ENCODE measurements around the gene MARS1.

DNA sequence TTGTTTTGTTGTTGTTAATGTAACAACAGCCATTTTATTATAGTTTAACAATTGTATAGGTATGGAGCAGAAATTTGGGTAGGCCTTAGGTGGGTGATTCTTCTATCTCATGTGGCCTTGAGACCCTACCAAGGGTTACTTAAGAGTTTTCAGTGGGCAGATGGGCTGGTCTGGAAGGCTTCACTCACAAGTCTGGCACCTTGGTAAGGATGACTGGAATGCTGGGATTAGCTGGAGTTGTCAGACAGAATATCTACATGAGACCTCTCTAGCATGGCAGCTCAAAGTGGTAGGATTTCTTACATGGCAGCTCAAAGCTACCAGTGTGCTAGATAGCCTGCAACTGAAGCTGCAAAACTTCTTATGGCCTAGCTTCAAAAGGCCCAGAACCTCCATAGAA, 2.2 kb upstream of the MARS1 start:
- TF ChIP-seq, protein P1, sequence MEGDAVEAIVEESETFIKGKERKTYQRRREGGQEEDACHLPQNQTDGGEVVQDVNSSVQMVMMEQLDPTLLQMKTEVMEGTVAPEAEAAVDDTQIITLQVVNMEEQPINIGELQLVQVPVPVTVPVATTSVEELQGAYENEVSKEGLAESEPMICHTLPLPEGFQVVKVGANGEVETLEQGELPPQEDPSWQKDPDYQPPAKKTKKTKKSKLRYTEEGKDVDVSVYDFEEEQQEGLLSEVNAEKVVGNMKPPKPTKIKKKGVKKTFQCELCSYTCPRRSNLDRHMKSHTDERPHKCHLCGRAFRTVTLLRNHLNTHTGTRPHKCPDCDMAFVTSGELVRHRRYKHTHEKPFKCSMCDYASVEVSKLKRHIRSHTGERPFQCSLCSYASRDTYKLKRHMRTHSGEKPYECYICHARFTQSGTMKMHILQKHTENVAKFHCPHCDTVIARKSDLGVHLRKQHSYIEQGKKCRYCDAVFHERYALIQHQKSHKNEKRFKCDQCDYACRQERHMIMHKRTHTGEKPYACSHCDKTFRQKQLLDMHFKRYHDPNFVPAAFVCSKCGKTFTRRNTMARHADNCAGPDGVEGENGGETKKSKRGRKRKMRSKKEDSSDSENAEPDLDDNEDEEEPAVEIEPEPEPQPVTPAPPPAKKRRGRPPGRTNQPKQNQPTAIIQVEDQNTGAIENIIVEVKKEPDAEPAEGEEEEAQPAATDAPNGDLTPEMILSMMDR (IDR thresholded peaks at IDR 0.05; ENCODE audit: poor library complexity), result no peak
- TF ChIP-seq EZH2 (IDR thresholded peaks at IDR 0.05; ENCODE audit: borderline replicate concordance), result no peak

All from hepatocyte (in vitro differentiated cells).